Ovary (tissue), 9 donors: ENCODE measurements around the gene CCNQ. TPM values are rescaled to one million over a fixed set of nuclear protein-coding genes. Genes with fewer than 3 reads are reported as not detected.

Experiments
- DNase-seq, 5 donors: peaks; one replicate each; pipeline ENCODE4 v3.0.0-alpha.2; 2019 to 2020
- H3K27ac ChIP-seq, 2 donors: fragments of 200-600 bp; one replicate each; pipeline versions ENCODE4 v1.5.1 to v1.8.0; 2019 to 2022
- H3K27me3 ChIP-seq: fragments of 200-600 bp; one replicate; pipeline ENCODE4 v1.8.0; 2022
- H3K36me3 ChIP-seq: fragments of 200-600 bp; sonication (generic); one replicate; pipeline ENCODE4 v1.5.1; 2019
- H3K4me1 ChIP-seq: one replicate; pipeline ENCODE4 v1.8.1; 2013; ENCODE audit warnings: mild to moderate bottlenecking, moderate library complexity; ENCODE audit not compliant: insufficient read depth
- H3K4me3 ChIP-seq: fragments of 200-600 bp; sonication (generic); one replicate; pipeline ENCODE4 v1.5.1; 2017
- H3K9me3 ChIP-seq, 2 donors: fragments of 200-600 bp in 1 of 2; sonication (generic) in 1 of 2; one replicate each; pipeline versions ENCODE4 v1.5.1 to v1.8.1; 2013 to 2019; ENCODE audit warnings: mild to moderate bottlenecking in 1 of 2, moderate library complexity in 1 of 2
- CTCF ChIP-seq, 3 donors: fragments of 450-650 bp in 2 of 3; fragments of 200-600 bp in 1 of 3; IDR thresholded peaks; one replicate each; pipeline versions ENCODE4 v1.5.1 to v1.8.0; 2016 to 2022; ENCODE audit warnings: antibody characterized with exemption in 3 of 3, mild to moderate bottlenecking in 1 of 3
- EP300 ChIP-seq: sonication (generic); formaldehyde crosslinking; IDR thresholded peaks from one replicate; pipeline ENCODE4 v1.6.1; 2017; ENCODE audit warnings: antibody characterized with exemption
- POLR2A ChIP-seq: fragments of 450-650 bp; IDR thresholded peaks from one replicate; pipeline ENCODE4 v1.6.1; 2017; ENCODE audit warnings: antibody characterized with exemption, mild to moderate bottlenecking, moderate library complexity
- WGBS, 3 donors: extraction: QIAGEN DNeasy Blood & Tissue Kit in 1 of 3; methylation state at CpG; one replicate each; pipeline versions ENCODE4 v1.1.5 to v1.1.7; 2013 to 2017; 5-methylcytosine and 5-hydroxymethylcytosine counted together
- intact Hi-C, 4 donors: fragments of 100-400 bp; cut with DNase I; formaldehyde crosslinking; loops; one replicate each; pipeline versions ENCODE4 v1.11.0 to v1.15.1; 2022 to 2023
- polyA plus RNA-seq, 2 donors: library from polyadenylated mRNA; stranded (reverse); fragments of 200-250 nt in 1 of 2; fragments of 350-450 nt in 1 of 2; fragmentation: Illumina TruSeq in 1 of 2; extraction: RNeasy Lipid Tissue Mini Kit (QIAGEN cat#74804) in 1 of 2; gene quantifications; one replicate each; pipeline ENCODE4 v1.2.3, GENCODE V29; 2013 to 2014
- total RNA-seq, 7 donors: library from RNA; depleted of rRNA in 2 of 7; stranded (reverse); fragments of >200 nt in 2 of 7; fragmentation: NEBNext Ultra II Directional in 3 of 7; extraction: Animal tissue kit (Norgen Biotek cat#: 25700) in 3 of 7; gene quantifications; one replicate each; pipeline versions ENCODE4 v1.1.0 to v1.2.4, GENCODE V29; 2016 to 2023
- donor health status: DM: no; HTN: no; CAD: no; lungs with moderate emphysema.
- donor health status: DM: no; HTN: no; CAD: no.
- donor health status: Bipolar disorder and iron deficiency.
- donor health status: DM: yes; HTN: yes; CAD: no.
- donor health status: DM: no; HTN: no; CAD: no.
- donor health status: DM: yes; HTN: yes; CAD: no.

The CCNQ gene
- total and polyA plus RNA-seq, 9 donors = 15.5 to 23.8 (median 19.3) TPM

GRCh38 chrX:153640045-153640686 lies 41.2 kb upstream of the CCNQ start:
- Histone ChIP-seq H3K9me3 (no peaks in the 10 kb centered on the region), H3K4me3 (no peak overlapping the region), H3K4me1 (no peaks in the 10 kb centered on the region), H3K27me3 (no peaks in the 10 kb centered on the region), H3K36me3 (no peaks in the 10 kb centered on the region), H3K27ac (no peak overlapping the region)
- 70 to 77% (median 76%) methylated on average over 23 of the region's 23 CpGs for WGBS, 3 donors
- TF ChIP-seq POLR2A = no peak
- TF ChIP-seq EP300 = no peak
- no peak for TF ChIP-seq CTCF (IDR thresholded peaks at IDR 0.05)
- intact Hi-C loops = no loop called here
- no peak for DNase-seq

GRCh38 chrX:153639177-153640044 lies 40.5 kb upstream of the CCNQ start:
- H3K36me3 ChIP-seq = no peaks in the 10 kb centered on the region
- intact Hi-C loops = no loop called here
- H3K4me1 ChIP-seq = peaks cover 3% of the 10 kb centered on the region
- no peak overlapping the region for H3K27ac ChIP-seq
- peak in 1 of 5 donors; percentile 29 for DNase-seq
- no peaks in the 10 kb centered on the region for H3K27me3 ChIP-seq
- 81 to 88% (median 86%) methylated on average over 28 of the region's 28 CpGs for WGBS, 3 donors
- no peak overlapping the region for H3K4me3 ChIP-seq
- no peaks in the 10 kb centered on the region for H3K9me3 ChIP-seq
- TF ChIP-seq CTCF (IDR thresholded peaks at IDR 0.05) (no peak), POLR2A (no peak), EP300 (no peak)

- no peak for DNase-seq
Measured at GRCh38 chrX:153638436-153639176, 39.7 kb upstream of the CCNQ start.

More at GRCh38 chrX:153638436-153639176, 39.7 kb upstream of the CCNQ start:
- Histone ChIP-seq H3K36me3 (no peaks in the 10 kb centered on the region), H3K4me3 (no peak overlapping the region), H3K4me1 (peaks cover 5% of the 10 kb centered on the region), H3K27me3 (no peaks in the 10 kb centered on the region), H3K9me3 (no peaks in the 10 kb centered on the region), H3K27ac (no peak overlapping the region)
- intact Hi-C loops = no loop called here
- 78 to 81% (median 81%) methylated on average over 20 of the region's 20 CpGs for WGBS, 3 donors
- no peak for TF ChIP-seq POLR2A
- no peak for TF ChIP-seq EP300
- no peak for TF ChIP-seq CTCF (IDR thresholded peaks at IDR 0.05)
